GM10847 (cell line): ENCODE results near the gene SNRK.

Source experiments
- POLR2A ChIP-seq: IDR thresholded peaks from 2 replicates; pipeline ENCODE4 v1.6.1; 2011; ENCODE audit not compliant: insufficient read length; ENCODE audit errors: extremely low read depth

The SNRK gene

GRCh38 chr3:43289841-43290470 lies 3.6 kb downstream of the SNRK start:
- no peak for TF ChIP-seq POLR2A

GRCh38 chr3:43290956-43291355 lies 4.6 kb downstream of the SNRK start:
- no peak for TF ChIP-seq POLR2A

DNA sequence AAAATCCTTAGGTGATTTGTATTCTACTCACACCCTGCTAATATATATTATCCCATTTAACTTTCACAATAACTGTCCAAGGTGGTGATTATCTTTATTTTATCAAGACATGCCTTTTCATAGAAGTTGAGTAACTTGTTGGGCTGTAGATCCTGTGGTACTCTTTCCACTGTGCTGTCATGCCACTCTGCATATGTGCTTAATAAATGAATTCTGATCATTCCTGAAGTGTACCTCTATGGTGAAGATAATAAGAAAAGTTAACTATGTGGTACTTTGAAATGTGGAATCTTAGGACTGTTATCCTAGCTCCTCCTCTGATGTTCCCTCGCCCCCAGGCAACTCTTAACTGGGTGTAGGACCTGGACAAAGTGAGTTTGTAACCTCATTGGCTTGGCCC lies 5.2 kb downstream of the SNRK start:
- TF ChIP-seq POLR2A, result no peak

DNA sequence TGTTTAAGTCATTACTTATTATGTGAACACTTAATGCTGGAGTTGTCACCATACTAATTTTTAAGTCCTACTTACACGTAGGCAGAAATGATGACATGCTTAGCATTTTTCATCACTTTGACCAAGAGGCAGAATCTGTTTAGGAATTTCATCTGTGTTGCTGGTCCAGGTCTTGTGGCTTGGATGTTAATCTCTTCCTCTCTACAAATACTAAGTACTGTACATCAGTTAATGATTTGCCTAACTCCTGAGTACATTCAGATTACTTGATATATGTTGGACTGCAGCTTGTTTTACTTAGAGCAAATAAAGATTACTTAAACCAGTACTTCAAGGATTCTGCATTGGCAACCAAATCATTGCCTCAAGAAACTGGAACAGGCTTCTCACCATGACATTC lies 8.6 kb downstream of the SNRK start:
- no peak for TF ChIP-seq POLR2A

DNA sequence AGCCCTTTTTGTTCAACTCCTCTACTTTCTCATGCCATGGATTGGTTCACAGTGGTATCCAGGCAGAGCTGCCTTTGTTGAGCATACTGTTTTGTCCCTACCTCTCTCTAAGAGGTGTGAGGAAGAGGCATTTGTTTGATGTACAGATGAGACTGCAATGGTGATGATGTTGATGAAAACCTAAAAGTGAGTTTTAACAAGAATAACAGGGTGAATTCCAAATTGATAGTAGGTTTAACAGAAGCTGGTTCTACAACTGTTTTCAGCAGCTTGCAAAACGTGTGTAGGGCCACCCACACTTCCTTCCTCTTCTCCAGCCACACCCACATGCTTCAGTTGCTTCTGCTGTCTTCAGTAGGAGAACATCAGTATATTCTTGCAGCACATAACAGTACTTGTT lies 10.2 kb downstream of the SNRK start:
- TF ChIP-seq POLR2A, result no peak

DNA sequence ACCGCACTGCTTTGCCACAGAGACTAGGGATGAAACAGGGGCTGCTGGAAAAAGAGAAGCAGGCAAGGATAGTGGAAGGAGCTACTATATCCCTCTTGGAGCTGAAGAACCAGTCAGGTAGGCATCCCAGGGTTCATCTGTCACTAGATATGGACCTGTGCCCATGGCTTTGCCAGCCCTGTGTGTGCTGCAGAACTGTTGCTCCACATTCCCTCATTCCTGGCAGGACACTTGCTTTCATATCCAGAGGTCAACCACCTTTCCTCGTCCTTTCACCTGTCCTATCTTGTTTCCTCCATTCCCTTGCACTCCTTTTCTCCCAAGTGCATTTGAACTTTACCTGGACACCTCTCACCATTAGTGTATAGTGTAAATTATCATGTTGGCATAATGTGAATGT lies 12.0 kb downstream of the SNRK start:
- TF ChIP-seq POLR2A, result no peak

DNA sequence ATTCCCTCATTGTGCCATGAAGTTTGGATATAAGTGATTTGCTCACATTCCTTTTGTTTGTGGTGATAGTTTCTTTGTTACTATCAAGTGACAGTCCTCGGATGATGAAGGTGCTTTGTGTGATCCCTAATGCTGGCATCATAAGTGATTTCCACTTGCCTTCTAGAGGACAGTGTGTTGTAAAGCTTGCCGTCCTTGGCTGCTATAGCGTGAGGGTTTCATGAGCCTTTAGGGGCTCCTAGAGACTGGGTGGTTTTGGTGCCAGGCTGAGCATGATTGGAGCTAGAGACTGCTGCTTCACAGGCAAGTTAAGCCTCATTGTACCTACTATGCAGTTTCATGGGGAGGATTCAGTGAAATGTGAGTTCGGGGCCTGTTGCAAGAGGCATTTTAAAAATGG lies 12.4 kb downstream of the SNRK start:
- TF ChIP-seq POLR2A, result no peak

DNA sequence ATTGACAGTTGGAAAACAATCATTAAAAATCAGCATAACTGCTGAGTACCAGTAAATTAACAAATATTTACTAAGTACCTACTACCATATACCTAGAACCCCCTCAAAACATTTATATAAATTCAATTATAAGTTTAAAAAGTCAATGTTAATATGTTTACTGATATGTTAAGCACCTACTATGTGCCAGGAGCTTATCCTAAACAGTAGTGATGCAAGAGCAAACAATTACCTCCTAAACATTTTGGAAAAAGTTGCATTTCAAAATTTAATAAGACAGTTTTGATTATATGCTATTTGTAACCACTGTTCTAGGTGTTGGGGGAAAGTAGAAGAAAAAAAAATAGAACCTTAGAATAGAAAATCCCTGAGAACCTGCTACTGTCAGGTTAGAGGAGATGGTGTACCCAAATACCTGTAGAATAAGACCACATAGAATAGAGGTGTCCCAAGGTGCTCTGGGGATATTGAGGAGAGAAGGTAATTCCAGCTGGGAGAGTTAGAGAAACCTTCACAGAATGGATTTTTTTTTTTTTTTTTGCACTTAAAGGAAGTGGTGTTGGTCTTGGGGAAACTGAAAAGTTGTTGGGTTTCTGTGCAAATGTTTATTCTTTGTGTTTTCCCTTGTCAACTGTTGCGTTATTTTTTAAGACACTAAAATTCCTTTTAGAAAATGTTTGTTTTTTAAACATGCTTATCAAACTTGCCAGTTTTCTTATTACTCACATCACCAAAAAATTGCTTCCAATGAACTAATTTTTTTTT lies 16.0 kb downstream of the SNRK start:
- TF ChIP-seq POLR2A, result no peak

DNA sequence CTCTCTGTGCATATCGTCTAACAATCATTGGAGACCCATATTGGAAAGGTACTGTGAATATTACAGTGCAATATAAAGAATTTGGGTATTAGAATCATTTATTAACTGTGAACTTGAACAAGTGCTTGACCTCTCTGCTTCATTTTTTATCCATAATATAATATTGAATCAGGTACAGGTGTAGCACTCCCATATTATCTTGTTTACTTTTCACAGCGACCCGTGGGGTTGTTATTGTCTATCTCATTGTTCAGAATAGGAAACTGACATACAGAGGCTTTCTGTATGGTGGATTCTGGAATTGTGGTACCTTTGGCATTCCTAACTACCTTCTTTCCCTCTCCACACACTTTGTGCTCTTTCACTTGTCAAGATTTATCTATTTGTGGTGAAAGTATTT lies 17.8 kb downstream of the SNRK start:
- no peak for TF ChIP-seq POLR2A

GRCh38 chr3:43307226-43307625 lies 20.9 kb downstream of the SNRK start:
- TF ChIP-seq POLR2A, result no peak

- no peak for TF ChIP-seq POLR2A
Measured at GRCh38 chr3:43307649-43308048, 21.3 kb downstream of the SNRK start.

- TF ChIP-seq POLR2A, result no peak
Measured at GRCh38 chr3:43309372-43310305, 23.3 kb downstream of the SNRK start.

DNA sequence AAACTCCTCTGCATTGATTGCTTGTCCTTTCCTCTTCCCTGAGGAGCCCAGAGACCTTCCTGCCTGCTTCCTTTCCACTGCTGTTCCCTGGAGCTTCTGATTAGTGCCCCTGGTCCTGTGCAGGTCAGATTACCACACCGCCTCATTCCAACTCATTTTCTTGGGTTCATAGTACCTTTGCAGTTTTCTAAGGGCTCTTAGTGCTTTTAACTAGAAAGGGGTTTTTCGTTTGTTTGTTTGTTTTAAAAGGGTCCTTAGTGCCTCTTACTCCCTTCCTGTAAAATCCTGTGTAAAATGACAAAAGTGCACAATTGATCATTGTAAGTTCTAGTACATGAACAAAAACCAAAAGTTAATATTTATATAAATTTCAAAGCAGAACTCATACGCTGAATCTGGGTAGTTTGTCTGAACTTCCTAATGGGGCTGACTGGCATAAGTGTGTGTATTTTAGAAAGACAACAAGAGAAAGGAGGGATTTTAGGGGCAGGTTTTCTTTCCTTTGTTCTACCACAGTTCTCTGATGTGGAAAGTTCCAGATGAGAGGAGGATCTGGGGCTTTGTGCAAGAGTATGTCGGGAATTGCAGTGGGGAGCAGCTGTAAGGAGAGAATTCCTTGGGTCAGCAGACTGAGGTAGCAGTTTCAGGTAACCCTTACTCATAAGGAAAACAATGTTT lies 30.6 kb downstream of the SNRK start:
- TF ChIP-seq POLR2A, result no peak

- no peak for TF ChIP-seq POLR2A
Measured at GRCh38 chr3:43317461-43318316, 31.3 kb downstream of the SNRK start.
